GM18951 (cell line): ENCODE data around the gene TLNRD1.

Experiments
- POLR2A ChIP-seq: IDR thresholded peaks from 4 replicates; pipeline ENCODE4 v1.6.1; 2011; ENCODE audit warnings: mild to moderate bottlenecking; ENCODE audit not compliant: insufficient read length, insufficient read depth; ENCODE audit errors: extremely low read depth
- in situ Hi-C: fragments of 300-500 bp; cut with MboI; formaldehyde crosslinking; loops from one replicate; pipeline ENCODE4 v1.12.0; 2022; ENCODE audit warnings: low sequenced_read_pairs, mixed read lengths, inconsistent platforms; ENCODE audit not compliant: unreplicated experiment

TLNRD1 gene

DNA sequence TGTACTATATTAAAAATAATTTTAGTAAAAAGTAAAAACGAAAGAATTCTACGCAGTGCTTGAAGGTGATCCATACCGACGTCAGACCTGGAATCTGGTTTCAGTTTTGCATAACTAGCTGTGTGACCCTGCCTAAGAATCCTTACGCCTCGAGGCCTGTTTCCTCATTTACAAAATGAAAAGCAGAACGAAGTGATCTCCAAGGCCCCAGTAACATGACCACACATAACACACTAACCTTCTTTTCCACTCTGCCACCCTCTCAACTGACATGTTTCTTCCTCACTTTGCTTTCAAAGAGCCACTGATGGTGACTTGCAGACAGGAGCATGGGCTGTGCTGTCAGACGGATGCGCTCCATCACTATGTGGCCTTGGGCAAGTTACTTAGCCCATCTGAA, 15.9 kb upstream of the TLNRD1 start:
- in situ Hi-C loops = no loop called here
- TF ChIP-seq POLR2A = no peak

DNA sequence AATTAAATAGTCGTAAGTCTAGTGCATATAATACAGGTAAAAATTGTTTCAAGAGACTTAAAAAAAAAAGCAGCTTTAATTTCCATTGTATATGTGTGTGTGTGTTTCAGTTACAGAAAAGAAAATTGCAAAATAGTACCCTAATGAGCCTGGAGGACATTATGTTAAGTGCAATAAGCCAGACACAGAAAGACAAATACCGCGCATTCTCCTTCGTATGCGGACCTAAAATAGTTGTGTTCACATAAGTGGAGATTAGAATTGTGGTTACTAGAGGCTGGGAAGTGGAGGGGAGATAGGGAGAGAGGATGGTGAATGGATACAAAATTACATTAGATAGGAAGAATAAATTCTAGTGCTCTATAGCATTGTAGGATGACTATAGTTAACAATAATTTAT, 14.7 kb upstream of the TLNRD1 start:
- no peak for TF ChIP-seq POLR2A
- in situ Hi-C loops = no loop called here

DNA sequence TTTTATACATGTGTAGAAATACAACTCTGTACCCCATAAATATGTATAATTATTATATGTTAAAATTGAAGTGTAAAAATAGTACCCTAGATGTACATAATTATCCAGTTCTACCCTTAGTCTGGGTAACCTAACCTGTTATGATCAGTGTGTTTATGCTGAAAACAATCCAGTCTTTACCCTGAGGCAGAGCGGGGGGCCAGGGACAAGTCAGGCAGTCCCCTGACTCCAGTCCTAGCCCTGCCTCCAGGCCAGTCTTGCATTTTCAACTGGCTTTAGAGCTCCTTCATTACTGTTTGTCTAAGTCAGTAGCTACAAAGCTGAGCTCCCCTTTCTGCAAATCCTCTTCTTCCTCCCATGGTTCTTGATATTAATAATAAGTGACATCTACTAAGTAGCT, 14.2 kb upstream of the TLNRD1 start:
- in situ Hi-C loops = no loop called here
- no peak for TF ChIP-seq POLR2A

- no peak for TF ChIP-seq POLR2A
- in situ Hi-C loops = no loop called here
These were observed 12.5 kb upstream of the TLNRD1 start for GRCh38 chr15:80988148-80988796.

GRCh38 chr15:80989081-80989517, 11.6 kb upstream of the TLNRD1 start:
- TF ChIP-seq POLR2A = no peak
- in situ Hi-C loops = no loop called here

DNA sequence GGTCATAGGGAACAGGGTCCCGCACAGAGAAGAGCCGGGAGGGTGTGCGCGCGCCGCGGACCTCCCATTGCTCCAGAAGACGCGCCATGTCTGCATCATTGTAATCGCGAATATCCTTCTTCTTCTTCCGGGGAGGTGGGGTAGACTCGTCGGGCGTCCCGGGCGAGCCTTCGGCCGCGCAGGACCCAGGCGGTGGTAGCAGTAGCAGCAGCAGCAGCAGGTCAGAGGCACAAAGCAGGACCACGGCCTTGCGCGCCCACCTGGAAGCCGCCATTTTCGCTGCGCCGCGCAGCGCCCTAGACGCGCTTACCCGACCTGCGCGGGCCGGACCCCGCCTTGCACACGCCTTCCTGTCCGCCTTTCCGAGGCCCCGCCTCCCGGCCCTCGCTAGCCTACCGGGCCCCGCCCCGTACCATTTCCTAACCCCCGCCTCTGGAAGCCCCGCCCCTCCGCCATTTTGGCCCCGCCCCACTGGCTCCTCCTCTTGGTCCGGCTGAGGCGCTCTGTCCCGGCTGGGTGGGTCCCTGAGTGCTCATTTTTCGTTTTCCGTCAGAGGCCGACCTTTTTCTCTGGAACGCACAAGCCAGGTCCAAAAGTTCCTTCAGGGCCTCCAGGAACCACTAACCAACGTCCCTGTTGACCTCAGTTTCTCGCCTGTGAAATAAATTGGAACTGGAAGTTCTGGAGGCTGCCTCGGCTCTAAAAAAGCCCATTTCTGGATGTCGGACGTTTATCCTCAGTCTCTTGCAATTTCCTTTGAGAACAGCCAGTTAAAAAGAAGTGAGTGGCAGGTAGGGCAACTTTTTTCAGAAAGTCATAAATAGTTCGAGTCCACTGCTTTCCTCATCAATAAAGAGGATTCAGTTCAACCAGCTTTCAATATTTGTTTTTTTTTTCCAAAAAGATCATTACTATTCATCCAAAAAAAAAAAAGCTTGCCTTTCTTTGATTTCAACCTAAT, 10.9 kb upstream of the TLNRD1 start, which contains the start of gene MESD:
Gene MESD (minus strand): TSS at position 302 of the 961 bp plus-strand sequence. CDS start 28 bp downstream, at position 274.
- peak; percentile 98 for TF ChIP-seq POLR2A
- in situ Hi-C loops = no loop called here

GRCh38 chr15:80990955-80991354, 9.8 kb upstream of the TLNRD1 start:
- in situ Hi-C loops = no loop called here

DNA sequence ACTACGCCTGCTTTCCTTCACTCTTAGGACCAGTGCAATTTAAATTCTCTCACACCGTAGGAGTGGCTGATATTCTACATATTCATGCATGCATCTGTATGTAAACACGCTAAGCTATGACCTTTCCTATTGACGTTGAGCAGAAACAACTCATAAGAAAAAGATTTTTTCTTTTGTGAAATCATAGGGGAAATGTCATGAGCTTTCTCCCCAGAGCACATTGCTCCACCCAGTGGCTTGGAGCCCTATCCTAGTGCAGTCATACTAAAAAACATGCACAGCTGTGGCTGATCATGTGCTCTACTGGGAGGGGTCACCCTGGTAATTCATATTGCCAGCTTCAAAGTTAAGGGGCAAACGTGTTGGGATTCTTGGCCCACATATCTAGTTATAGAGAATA, 9.3 kb upstream of the TLNRD1 start:
- no peak for TF ChIP-seq POLR2A
- in situ Hi-C loops = no loop called here

More at GRCh38 chr15:80990955-80991354, 9.8 kb upstream of the TLNRD1 start:
- TF ChIP-seq POLR2A = no peak

DNA sequence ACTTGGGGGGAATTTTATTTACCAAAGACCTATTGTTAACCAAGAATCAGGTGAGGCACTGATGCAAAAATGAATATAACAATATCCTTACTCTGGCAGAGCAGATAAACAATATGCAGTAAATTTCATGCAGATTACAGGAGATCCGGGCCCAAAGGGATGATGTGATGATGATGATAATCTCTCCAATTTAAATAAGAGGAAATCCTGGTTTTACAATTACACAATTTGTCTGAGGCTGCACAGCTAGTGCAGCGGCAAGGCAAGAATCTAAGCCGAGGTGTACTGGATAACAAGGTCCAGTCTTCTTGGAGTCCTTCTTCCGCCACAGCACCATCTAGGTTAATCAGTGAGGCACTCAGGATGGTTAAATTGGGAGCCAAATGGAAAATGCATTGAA, 8.7 kb upstream of the TLNRD1 start:
- in situ Hi-C loops = no loop called here

DNA sequence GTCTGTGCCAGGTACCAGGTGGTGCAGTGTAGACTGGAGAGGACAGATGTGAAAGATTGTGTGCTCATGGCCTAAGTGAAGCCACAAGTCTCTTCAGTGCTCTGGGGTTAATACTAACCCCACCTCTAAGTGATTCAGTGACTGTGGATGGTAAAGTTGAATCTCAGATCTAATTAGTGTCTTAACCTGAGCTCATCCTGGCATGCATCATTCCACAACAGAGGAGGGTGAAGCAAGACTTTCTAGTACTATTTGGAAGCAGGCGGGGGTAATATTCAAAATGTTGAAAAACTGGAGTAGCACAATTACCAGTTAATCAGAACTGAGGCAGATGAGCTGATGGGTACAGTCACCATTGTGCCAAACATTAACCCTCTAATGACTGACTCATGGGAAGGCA, 8.3 kb upstream of the TLNRD1 start:
- TF ChIP-seq POLR2A = no peak
- in situ Hi-C loops = no loop called here

More for the DNA sequence above, 8.7 kb upstream of the TLNRD1 start:
- no peak for TF ChIP-seq POLR2A

DNA sequence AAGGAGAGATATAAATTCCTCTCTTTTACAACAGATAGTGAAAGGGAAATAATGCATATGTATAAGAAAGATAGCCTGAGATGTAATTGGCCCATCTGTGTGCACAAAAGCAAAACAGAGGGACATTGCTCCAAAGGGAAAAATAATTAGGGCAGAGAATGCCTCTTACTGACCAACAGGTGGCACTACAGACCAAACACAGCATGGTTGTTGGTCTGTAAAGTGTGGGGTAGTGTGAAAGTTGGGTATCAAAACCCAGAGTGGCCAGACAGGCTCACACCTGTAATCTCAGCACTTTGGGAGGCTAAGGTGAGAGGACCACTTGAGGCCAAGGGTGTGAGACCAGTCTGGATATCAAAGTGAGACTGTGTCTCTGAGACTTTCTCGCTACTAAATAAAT, 4.5 kb upstream of the TLNRD1 start:
- in situ Hi-C loops = no loop called here
- TF ChIP-seq POLR2A = no peak

- no peak for TF ChIP-seq POLR2A
- in situ Hi-C loops = no loop called here
These were observed 3.0 kb upstream of the TLNRD1 start for GRCh38 chr15:80997692-80998091.

GRCh38 chr15:80998251-80998650, 2.5 kb upstream of the TLNRD1 start:
- no peak for TF ChIP-seq POLR2A
- in situ Hi-C loops = no loop called here

GRCh38 chr15:80999623-81000036, 1.1 kb upstream of the TLNRD1 start:
- in situ Hi-C loops = no loop called here
- TF ChIP-seq POLR2A = peak; percentile 27

DNA sequence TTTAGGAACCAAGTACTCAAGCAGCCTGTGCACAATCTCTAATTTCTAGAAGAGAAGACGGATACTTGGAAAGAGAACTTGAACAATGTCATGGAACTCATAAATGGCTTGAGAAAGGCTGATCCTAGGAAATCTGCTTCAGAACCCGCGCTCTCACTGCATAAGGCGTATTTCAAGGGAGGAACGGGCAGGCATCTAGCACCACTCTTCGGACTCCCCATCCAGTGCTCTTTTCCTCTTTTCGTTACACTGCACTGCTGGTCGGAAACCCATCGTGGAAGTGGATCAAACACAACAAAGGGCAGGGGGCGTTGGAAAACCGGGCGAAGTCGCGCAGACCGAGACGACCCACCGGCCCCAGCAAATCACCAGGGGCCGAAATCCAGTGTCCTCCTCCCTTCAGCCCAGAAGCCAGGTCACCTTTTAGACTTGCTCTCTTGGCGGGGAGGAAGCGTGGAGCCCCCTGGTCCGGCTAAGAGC, 539 bp upstream of the TLNRD1 start:
- in situ Hi-C loops = no loop called here

More for the DNA sequence above, 539 bp upstream of the TLNRD1 start:
- no peak for TF ChIP-seq POLR2A
